ENCODE data around the gene HS6ST2.

The HS6ST2 gene

DNA sequence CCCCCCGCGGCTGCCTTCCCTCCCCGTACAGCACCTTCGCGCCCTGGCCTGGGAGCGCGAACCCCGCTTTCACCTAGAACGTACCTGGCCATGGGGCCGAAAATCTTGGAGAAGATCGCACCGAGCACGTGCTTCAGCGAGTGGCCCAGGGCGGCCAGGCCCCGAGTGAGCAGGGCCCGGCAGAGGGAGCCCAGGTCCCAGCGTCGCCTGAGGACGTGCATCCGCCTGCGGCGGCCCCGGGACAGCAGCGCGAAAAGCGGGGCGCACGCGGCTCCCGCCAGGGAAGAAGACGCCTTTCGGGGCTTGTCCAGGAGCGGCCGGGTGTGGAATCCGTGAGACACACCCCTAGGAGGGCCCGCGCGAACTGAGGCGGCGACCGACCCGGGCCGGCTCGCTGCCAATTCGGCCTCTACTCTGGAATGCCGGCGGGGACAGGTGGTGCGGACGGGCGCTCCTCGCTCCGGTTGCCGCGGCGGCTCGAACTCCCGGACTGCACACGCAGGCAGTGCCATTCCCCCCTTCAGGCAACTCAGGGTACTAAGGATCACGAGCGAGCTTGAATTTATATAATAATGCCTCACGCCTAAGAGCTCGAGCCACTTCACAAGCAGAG is at the start of gene HS6ST2:
Gene HS6ST2 (minus strand): TSS at position 539 of the 613 bp plus-strand sequence.
- TF ChIP-seq, protein P1, sequence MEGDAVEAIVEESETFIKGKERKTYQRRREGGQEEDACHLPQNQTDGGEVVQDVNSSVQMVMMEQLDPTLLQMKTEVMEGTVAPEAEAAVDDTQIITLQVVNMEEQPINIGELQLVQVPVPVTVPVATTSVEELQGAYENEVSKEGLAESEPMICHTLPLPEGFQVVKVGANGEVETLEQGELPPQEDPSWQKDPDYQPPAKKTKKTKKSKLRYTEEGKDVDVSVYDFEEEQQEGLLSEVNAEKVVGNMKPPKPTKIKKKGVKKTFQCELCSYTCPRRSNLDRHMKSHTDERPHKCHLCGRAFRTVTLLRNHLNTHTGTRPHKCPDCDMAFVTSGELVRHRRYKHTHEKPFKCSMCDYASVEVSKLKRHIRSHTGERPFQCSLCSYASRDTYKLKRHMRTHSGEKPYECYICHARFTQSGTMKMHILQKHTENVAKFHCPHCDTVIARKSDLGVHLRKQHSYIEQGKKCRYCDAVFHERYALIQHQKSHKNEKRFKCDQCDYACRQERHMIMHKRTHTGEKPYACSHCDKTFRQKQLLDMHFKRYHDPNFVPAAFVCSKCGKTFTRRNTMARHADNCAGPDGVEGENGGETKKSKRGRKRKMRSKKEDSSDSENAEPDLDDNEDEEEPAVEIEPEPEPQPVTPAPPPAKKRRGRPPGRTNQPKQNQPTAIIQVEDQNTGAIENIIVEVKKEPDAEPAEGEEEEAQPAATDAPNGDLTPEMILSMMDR (IDR thresholded peaks at IDR 0.05; ENCODE audit: low read depth, low read length): no peak
- no peak for DNase-seq (ENCODE audit: extremely low read depth, low read depth)

DNA sequence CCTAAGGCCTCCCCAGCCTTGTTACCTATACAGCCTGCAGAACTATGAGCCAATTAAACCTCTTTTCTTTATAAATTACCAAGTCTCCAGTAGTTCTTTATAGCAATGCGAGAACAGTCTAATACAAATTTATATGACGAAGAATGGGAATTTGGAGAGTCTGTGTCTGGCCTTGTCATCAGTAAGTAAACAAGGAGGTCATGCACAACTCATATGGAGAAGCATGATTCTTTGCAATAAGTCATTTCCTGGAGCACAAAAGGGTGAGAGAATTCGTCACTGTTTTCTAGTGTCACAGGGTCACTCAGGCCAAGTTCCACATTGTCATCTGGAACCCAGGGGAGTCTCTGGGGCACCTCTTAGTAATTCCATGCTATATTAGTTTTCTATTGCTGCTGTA is 49.0 kb upstream of the HS6ST2 start:
- no peak for DNase-seq (ENCODE audit: extremely low read depth, low read depth)
- TF ChIP-seq, protein P1 (IDR thresholded peaks at IDR 0.05; ENCODE audit: low read depth, low read length): no peak

DNA sequence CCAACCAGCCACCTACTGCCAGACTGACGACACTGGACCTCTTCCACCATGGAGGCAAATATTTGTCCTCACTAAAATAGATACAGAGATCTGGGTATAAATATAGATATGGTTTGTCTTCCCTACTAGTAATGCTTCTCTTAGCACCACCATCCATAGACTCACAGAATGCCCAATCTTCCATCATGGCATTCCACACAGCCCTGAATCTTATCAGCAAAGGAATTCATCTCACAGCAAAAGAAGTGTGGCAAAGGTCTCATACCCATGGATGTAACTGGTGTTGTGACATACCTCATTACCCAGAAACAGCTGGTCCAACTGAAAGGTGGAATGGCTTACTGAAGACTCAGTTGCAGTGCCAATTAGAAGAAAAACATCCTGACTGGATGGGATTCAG is 47.2 kb upstream of the HS6ST2 start:
- TF ChIP-seq, protein P1 (IDR thresholded peaks at IDR 0.05; ENCODE audit: low read depth, low read length): no peak
- no peak for DNase-seq (ENCODE audit: extremely low read depth, low read depth)

DNA sequence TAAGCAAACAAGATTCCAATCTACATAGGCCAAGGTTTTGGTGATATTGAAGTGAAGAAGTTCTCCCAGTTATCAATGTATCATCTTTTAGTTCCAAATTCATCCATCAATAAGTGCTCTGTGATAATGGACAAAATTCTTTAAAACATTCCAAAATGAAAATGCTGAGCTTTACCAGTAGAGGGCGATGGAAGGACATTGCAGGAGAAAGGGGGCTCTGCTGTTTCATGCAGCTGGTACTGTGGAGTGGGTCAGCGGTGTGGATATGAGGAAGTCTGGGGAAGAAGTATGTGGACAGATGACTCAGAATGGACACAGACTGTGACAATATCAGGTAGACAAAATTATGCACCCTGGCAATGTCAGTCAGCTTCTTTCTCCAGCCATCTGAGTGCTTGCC is 46.6 kb upstream of the HS6ST2 start:
- no peak for DNase-seq (ENCODE audit: extremely low read depth, low read depth)
- TF ChIP-seq, protein P1 (IDR thresholded peaks at IDR 0.05; ENCODE audit: low read depth, low read length): peak; percentile 66

DNA sequence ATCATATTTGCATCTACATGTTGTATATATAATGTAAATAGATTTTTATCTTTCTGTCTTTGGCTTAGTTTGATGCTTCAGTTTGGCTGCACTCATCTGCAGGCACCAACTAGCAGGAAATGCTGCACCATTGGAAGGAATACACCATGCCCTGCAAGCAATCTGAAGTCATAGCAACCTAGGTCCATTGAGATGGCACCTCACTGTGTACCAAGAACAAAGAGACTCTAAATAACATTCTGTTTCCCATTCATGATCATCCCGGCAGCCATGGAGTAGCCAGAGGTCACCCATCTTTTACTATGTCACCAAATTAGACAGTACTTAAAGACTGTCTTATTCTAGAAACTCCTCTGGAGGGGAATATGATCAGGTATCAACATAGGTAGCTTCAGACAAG is 40.8 kb upstream of the HS6ST2 start:
- TF ChIP-seq, protein P1 (IDR thresholded peaks at IDR 0.05; ENCODE audit: low read depth, low read length): no peak
- no peak for DNase-seq (ENCODE audit: extremely low read depth, low read depth)

DNA sequence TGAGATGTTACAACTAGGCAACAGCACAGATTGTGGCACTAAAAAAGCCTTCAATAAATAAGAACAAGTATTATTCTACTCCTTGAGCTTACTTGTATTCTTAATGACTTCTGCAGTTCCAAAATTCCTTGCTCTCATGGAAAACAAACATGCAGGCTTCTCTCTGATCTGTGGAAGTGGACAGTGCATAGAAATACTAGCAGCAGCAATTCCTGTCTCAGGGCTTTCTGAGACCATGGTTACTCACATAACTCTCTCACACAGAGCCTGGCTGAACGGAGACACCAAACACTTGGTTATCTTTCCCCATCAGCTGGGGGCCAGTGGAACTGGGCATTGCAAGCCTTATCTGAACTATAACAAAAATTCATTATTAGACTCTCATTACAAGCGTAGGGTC is 32.4 kb upstream of the HS6ST2 start:
- TF ChIP-seq, protein P1 (IDR thresholded peaks at IDR 0.05; ENCODE audit: low read depth, low read length): no peak
- no peak for DNase-seq (ENCODE audit: extremely low read depth, low read depth)

DNA sequence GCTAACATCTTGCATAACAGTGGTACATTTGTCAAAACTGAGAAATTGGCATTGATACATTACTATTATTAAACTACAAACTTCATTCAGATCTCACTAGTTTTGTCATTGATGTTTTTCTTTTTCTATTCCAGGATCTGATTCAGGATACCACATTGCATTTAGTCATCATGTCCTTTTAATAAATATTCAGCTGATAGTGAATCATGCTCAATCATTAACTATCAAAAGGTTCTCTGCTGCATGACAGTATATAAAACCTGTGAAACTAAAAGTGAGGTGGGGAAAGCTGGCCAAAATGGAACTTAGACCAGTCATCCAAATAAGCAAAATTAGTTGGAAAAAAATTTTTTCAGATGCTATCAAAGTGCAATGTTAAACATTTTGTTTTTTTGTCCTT is 28.1 kb upstream of the HS6ST2 start:
- DNase-seq (ENCODE audit: extremely low read depth, low read depth): no peak
- TF ChIP-seq, protein P1 (IDR thresholded peaks at IDR 0.05; ENCODE audit: low read depth, low read length): no peak

Data from AG09319 (cell line).